Upper lobe of left lung (tissue), 4 donors: ENCODE data around the gene PRKAR1A.

Source experiments
- CTCF ChIP-seq, 6 experiments: fragments of 450-650 bp in 4 of 6; fragments of 200-600 bp in 2 of 6; sonication (generic) in 2 of 6; IDR thresholded peaks; one replicate each; pipeline ENCODE4 v1.5.1; 2016 to 2019; ENCODE audit warnings: antibody characterized with exemption in 6 of 6
- EP300 ChIP-seq, 4 donors: sonication (generic); formaldehyde crosslinking; IDR thresholded peaks; one replicate each; pipeline ENCODE4 v1.5.1; 2017; ENCODE audit warnings: antibody characterized with exemption in 4 of 4, control low read depth in 2 of 4
- POLR2AphosphoS5 ChIP-seq, 2 donors: sonication (generic); formaldehyde crosslinking; IDR thresholded peaks; one replicate each; pipeline ENCODE4 v1.5.1; 2017; ENCODE audit warnings: antibody characterized with exemption in 2 of 2

- TF ChIP-seq CTCF (IDR thresholded peaks at IDR 0.05) (no peak), POLR2AphosphoS5 (IDR thresholded peaks at IDR 0.05) (no peak), EP300 (IDR thresholded peaks at IDR 0.05) (no peak)
Measured at GRCh38 chr17:68519911-68520310, 7.7 kb downstream of the PRKAR1A start.
